CMK (cell line): ENCODE data around the gene ELAPOR2.
"Not testable (repeated sequence)": the region's sequence is repeated elsewhere in the genome, so short reads cannot be mapped to it uniquely, and the experiment has no call there.

ENCODE experiments used
- DNase-seq: peaks from one replicate; pipeline ENCODE4 v3.0.0-alpha.2; 2010; ENCODE audit warnings: low read depth

ELAPOR2 gene

GRCh38 chr7:87046456-87046855, 13.0 kb downstream of the ELAPOR2 start:
- no peak for DNase-seq

GRCh38 chr7:87044713-87045112, 14.7 kb downstream of the ELAPOR2 start:
- DNase-seq, result not testable (repeated sequence)

GRCh38 chr7:87041586-87041985, 17.9 kb downstream of the ELAPOR2 start:
- DNase-seq, result not testable (repeated sequence)

- DNase-seq, result not testable (repeated sequence)
These were observed 19.7 kb downstream of the ELAPOR2 start for GRCh38 chr7:87039691-87040299.

GRCh38 chr7:87038993-87039690, 20.3 kb downstream of the ELAPOR2 start:
- DNase-seq, result no peak

GRCh38 chr7:87036985-87037384, 22.5 kb downstream of the ELAPOR2 start:
- no peak for DNase-seq

GRCh38 chr7:87032604-87033339, 26.7 kb downstream of the ELAPOR2 start:
- no peak for DNase-seq

GRCh38 chr7:87029078-87029477, 30.4 kb downstream of the ELAPOR2 start:
- no peak for DNase-seq

GRCh38 chr7:87028636-87029035, 30.8 kb downstream of the ELAPOR2 start:
- DNase-seq, result no peak

GRCh38 chr7:87027900-87028299, 31.6 kb downstream of the ELAPOR2 start:
- no peak for DNase-seq

- no peak for DNase-seq
These were observed 38.2 kb downstream of the ELAPOR2 start for GRCh38 chr7:87021285-87021684.

GRCh38 chr7:87016606-87017005, 42.8 kb downstream of the ELAPOR2 start:
- no peak for DNase-seq

- no peak for DNase-seq
These were observed 45.6 kb downstream of the ELAPOR2 start for GRCh38 chr7:87013840-87014190.

- no peak for DNase-seq
These were observed 46.2 kb downstream of the ELAPOR2 start for GRCh38 chr7:87013136-87013839.
